GM12801 (cell line): ENCODE results near the gene SHISA7.

Source experiments
- CTCF ChIP-seq: IDR thresholded peaks from one replicate; pipeline ENCODE4 v1.5.1; 2011; ENCODE audit warnings: control low read depth; ENCODE audit not compliant: insufficient read length; ENCODE audit errors: extremely low read depth

Gene SHISA7

GRCh38 chr19:55477905-55478304 lies 34.8 kb upstream of the SHISA7 start:
- no peak for TF ChIP-seq CTCF

DNA sequence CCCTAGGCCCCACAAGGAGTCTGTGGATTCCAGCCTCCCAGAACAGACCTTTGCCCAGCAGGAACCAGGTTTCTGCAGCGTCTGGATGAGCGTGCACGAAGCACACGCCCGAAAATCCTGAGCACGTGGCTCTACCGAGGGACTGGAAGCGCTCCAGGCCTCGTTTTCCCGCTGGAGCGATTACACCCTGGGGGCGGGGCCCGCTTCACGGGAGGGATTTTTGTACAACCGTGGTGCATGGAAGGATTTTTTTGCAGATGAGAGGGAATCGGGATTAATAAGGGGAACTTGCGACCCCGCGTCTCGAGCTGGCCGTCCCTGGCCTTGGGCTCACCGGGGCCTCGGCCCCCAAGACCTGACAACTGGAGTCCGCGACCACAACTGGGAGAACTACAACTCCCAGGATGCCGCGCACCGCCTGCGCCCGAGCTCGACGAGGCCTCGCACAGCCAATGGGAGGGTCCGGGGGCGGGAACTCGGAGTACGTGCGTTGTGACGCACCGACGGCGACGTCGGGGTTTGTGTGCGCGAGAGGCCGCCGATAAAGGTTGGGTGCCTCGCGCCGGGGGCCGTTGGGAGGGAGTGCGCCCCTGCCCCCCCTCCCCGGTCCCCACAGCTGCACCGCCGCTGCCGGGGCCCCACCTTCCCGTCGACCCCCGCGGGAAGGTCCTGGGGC lies 33.1 kb upstream of the SHISA7 start, which contains the start of gene ZNF628:
Gene ZNF628 (plus strand): TSS at position 518 of the 676 bp plus-strand sequence. CDS start 3,294 bp downstream, outside the sequence.
- TF ChIP-seq CTCF, result no peak

DNA sequence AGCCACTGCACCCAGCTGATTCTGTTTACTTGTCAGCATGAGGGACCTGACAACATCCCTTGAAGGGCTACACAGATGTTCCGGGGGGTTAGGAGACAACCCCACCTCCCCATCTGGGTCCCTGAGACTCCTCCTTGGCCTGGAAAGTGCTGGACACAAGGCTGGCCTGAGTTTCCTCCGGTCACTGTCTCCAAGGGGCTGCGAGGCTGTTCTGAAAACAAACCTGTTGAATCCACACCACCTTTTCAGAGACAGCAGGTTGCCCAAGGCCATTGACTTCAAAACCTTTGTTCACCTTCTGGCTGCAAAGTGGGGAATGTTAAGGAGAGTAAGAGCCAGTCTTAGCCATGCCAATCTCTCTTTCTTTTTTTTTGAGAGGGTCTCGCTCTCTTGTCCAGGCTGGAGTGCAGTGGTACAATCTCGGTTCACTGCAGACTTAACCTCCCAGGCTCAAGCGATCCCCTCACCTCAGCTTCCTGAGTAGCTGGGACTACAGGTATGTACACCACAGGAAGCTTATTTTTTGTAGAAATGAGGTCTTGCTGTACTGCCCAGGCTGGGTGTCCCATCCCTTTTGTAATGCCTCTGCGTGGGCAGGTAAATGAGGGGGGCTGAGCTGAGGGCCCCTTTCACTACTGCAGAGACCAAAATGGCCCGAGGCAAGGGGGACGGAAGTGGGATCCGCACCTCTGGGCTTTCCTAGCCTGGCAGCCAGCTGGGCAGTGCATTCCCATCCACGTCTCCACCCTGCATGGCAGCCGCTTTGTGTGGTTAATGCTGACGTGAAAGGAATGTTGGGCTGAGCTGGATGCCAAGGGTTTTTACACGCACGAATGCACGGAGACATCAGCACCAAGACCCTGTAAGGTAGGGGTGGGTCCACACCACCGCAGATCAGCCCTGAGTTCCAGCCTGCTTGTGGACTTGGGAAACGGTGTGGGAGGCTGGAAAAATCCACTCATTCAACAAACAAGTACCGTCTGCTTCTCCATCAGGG lies 31.5 kb upstream of the SHISA7 start:
- no peak for TF ChIP-seq CTCF

GRCh38 chr19:55473225-55474012 lies 30.3 kb upstream of the SHISA7 start:
- no peak for TF ChIP-seq CTCF

DNA sequence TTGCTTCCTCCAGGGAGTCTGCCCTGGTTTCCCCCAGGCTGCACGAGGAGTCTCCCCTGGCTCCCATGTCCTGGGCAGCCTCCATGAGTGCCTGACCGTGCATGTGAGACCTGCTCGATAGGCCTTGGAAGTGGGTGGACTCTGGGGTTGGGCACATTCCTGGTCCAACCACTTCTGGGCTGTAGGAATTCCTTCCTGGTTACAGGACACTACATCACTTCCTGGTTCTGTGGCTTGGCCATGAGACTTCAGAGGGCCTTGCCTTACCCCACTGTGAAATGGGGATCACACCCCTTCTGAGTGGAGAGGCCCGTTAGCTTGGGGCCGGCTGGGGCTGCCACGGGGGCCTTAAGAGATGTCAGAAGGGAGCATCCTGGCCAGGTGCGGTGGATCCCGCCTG lies 29.4 kb upstream of the SHISA7 start:
- no peak for TF ChIP-seq CTCF

- TF ChIP-seq CTCF, result no peak
These were observed 28.2 kb upstream of the SHISA7 start for GRCh38 chr19:55471266-55471665.

- TF ChIP-seq CTCF, result no peak
These were observed 24.9 kb upstream of the SHISA7 start for GRCh38 chr19:55468054-55468393.
